Suprapubic skin (tissue), 4 donors: ENCODE measurements around the gene C16orf89.

Experiments used
- CTCF ChIP-seq, 2 donors: fragments of 200-600 bp in 1 of 2; fragments of 450-650 bp in 1 of 2; sonication (generic) in 1 of 2; IDR thresholded peaks; one replicate each; pipeline ENCODE4 v1.5.1; 2016 to 2019; ENCODE audit warnings: antibody characterized with exemption in 2 of 2, mild to moderate bottlenecking in 1 of 2, moderate library complexity in 1 of 2
- EP300 ChIP-seq: sonication (generic); formaldehyde crosslinking; IDR thresholded peaks from one replicate; pipeline ENCODE4 v1.6.1; 2017; ENCODE audit warnings: antibody characterized with exemption
- POLR2A ChIP-seq, 2 donors: fragments of 450-650 bp; IDR thresholded peaks; one replicate each; pipeline ENCODE4 v1.6.1; 2017; ENCODE audit warnings: antibody characterized with exemption in 2 of 2, mild to moderate bottlenecking in 2 of 2, moderate library complexity in 2 of 2
- POLR2AphosphoS5 ChIP-seq, 3 donors: sonication (generic); formaldehyde crosslinking; IDR thresholded peaks; one replicate each; pipeline ENCODE4 v1.6.1; 2017; ENCODE audit warnings: antibody characterized with exemption in 3 of 3

GRCh38 chr16:5032748-5033167 lies 33.0 kb downstream of the C16orf89 start:
- TF ChIP-seq CTCF (IDR thresholded peaks at IDR 0.05) (no peak), POLR2AphosphoS5 (IDR thresholded peaks at IDR 0.05) (no peak), EP300 (no peak), POLR2A (IDR thresholded peaks at IDR 0.05) (no peak)
